ENCODE measurements around the gene SHLD2.
A peak's percentile ranks its signal among the peaks of the same experiment; 100 is the strongest.
"Not testable (repeated sequence)": the region's sequence is repeated elsewhere in the genome, so short reads cannot be mapped to it uniquely, and the experiment has no call there.

SHLD2 gene, protein sequence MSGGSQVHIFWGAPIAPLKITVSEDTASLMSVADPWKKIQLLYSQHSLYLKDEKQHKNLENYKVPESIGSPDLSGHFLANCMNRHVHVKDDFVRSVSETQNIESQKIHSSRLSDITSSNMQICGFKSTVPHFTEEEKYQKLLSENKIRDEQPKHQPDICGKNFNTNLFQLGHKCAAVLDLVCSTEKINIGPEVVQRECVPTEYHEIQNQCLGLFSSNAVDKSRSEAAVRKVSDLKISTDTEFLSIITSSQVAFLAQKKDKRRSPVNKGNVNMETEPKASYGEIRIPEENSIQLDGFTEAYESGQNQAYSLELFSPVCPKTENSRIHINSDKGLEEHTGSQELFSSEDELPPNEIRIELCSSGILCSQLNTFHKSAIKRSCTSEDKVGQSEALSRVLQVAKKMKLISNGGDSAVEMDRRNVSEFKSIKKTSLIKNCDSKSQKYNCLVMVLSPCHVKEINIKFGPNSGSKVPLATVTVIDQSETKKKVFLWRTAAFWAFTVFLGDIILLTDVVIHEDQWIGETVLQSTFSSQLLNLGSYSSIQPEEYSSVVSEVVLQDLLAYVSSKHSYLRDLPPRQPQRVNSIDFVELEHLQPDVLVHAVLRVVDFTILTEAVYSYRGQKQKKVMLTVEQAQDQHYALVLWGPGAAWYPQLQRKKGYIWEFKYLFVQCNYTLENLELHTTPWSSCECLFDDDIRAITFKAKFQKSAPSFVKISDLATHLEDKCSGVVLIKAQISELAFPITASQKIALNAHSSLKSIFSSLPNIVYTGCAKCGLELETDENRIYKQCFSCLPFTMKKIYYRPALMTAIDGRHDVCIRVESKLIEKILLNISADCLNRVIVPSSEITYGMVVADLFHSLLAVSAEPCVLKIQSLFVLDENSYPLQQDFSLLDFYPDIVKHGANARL

DNA sequence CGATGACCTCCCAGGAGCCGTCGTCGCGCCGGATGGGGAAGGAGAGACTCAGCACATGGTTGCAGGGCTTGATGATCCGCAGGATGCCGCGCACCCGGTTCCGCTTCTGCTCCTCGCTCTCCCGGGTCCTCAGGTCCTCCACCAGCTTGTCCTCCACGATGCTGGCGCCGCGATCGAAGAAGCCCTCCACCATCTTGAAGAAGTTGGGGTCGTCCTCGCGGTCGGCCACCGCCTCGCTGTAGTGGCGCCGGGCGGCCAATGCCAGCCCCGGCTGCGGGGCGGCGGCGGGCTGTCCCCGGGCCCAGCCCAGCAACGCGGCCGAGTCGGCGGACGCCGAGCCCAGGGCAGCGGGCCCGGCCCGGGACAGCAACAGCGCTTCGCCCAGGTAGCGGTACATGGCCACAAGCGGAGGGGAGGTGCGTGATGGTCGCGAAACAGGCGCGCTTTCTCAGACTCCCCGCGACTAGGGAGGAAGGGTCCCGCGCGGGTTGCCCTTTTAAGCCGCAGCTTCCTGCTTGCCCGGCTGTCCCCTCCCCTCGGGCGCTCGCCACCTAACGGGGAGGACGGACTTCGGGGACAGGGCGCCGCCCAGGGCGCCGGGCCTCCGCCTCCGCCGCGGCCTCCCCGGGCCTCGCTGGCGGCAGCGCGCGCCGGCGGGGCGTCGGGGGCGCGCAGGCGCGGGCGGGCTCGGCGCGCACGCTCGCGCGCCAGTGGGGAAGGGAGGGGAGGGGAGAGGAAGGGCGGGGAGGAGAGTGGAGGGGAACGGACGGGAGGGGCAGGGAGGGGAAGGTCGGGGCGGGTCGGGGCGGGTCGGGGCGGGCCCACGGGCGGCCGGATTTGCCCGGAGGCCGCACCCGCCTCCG is at the start of gene SHLD2, which contains the start of gene GLUD1:
TSS of gene SHLD2 (plus strand) at position 834 of the 863 bp plus-strand sequence. CDS start 56,149 bp downstream, outside the sequence.
TSS of gene GLUD1 (minus strand) at position 471 of the 863 bp plus-strand sequence. CDS start at position 397, 74 bp downstream.
- peak; percentile 64 to 73 for DNase-seq (ENCODE audit: low read depth in 2 of 2)

DNA sequence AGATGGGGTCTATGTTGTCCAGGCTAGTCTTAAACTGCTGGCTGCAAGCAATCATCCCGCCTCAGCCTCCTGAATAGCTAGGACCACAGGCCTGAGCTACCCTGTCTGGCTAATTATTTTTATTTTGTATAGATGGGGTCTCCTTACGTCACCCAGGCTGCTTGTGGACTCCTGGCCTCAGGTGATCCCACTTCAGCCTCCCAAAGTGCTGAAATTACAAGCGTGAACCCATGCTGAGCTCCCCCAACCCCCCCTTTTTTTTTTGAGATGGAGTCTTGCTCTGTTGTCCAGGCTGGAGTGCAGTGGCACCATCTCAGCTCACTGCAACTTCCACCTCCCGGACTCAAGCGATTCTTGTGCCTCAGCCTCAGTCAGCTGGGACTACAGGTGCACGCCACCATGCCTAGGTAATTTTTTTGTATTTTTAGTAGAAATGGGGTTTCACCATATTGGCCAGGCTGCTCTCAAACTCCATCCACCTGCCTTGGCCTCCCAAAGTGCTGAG is 49.5 kb upstream of the SHLD2 start:
- no peak for DNase-seq (ENCODE audit: low read depth in 2 of 2)

DNA sequence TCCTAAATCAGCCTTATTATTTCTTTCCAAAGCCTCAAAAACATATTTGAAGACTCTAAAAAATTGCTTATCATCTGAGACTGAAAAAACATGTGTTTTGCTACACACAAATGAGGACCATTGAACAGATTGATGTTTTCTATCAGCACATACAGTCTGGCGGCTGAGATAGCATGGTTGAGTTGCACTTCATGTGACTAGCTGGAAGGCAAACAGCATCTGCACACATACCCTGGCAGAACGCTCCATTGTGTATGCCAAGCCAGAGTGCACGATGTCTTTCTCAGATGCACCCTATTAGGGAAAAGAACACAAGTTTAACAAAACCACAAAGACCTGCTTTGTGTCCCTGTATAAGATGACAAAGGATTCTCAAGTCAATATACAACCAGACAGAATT is 41.9 kb upstream of the SHLD2 start:
- DNase-seq (ENCODE audit: low read depth in 2 of 2): no peak

DNA sequence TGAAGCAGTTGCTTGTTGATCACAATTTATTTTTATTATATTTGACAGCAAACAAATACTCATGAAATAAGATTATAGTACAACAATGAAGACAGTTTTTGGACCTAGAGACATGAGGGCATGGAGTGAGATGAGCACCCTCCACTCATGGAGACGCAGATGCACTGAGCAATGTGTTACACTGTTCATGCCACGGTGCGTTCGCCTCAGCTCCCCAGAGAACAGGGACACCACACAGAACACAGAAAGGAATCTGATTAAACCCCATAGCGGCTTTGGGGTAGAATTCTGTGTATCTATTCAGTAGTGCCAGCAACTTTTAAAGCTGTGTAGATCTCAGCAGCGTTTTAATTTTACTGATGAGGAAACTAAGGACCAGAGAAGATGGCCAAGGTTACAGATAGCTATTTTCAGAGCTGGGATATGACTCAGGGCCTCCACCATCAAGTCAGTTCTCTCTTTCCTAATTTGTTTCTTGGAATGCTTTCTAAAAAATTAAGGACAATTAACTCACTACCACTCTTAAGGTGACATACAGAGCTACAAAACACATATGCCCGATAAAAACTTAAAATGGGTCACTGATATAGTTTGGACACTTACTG is 41.3 kb upstream of the SHLD2 start:
- DNase-seq (ENCODE audit: low read depth in 2 of 2): no peak

DNA sequence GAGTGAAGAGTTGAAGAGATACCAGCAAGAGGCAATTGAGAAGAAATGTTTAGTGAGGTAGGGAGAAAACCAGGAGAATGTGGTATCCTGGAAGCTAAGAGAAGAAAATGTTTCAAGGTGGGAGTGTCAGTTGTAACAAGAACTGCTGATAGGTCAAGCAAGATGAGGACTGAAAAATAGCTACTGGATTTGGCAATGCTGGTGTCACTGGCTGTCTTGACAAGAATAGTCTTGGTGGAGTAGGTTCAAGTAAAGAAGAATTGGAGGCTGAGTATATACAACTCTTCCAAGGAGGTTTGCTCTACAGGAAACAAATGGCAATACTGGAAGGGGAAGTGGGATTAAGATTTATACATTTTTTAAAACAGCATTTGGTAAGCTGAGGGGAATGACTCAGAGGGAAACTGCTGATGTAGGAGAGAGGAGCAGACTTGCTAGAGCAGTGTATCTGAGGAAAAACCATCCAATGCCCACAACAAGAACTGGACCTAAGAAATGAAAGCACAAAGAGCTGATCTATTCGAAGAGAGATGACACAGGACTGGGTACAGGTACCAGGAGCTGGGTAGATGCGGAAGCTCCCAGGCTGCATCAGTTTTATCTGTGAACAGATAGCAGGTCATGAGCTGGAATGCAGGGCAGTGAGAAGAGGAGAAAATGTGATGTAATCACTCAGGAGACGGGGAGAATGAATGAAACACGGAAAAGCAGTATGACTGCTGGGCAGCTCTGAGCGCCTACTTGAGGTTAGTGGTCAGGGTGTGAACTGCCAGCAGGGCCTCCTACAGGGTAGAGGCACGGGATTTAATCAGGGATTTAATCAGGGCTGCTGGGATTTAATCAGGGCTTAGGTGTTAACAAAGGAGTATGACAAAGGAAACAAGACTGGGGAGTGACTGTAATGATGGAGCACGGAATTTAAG is 40.4 kb upstream of the SHLD2 start:
- no peak for DNase-seq (ENCODE audit: low read depth in 2 of 2)

DNA sequence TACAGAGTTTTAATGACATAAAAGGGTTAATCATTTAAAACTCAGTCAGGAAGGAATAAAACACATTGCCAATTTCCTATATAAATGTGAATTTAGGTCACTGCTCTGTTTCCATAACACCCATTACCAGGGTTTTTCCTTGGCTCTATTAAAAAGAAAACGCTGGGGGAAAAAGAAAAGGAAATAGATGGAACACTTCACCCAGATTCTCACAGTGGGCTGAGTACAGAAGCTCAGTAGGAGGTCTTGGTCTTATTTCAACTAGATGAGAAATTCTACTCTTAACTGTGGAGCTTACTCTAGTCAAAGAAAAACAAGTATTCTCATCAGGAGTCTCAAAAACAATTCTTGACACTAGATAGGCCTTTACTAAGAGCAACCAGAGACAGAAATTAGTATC is 36.8 kb upstream of the SHLD2 start:
- DNase-seq (ENCODE audit: low read depth in 2 of 2): no peak

DNA sequence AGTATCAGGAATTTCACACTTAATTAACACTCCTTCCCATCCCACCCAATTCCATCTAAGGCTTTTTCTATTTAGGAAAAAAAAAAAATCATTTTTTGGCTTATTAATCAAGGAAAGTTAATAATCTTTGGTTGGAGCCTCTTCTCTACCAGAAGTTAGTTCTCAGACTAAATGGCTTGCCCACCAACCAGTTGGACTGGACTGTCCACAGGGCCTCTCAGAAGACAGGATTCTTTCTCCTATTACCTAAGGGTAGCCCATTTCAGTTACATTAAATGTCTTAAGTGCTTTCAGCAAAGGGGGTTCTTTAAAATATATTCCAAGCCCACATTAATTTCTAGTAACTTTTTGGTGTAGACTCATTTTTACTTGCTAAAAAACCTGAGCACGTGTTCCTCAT is 35.6 kb upstream of the SHLD2 start:
- no peak for DNase-seq (ENCODE audit: low read depth in 2 of 2)

DNA sequence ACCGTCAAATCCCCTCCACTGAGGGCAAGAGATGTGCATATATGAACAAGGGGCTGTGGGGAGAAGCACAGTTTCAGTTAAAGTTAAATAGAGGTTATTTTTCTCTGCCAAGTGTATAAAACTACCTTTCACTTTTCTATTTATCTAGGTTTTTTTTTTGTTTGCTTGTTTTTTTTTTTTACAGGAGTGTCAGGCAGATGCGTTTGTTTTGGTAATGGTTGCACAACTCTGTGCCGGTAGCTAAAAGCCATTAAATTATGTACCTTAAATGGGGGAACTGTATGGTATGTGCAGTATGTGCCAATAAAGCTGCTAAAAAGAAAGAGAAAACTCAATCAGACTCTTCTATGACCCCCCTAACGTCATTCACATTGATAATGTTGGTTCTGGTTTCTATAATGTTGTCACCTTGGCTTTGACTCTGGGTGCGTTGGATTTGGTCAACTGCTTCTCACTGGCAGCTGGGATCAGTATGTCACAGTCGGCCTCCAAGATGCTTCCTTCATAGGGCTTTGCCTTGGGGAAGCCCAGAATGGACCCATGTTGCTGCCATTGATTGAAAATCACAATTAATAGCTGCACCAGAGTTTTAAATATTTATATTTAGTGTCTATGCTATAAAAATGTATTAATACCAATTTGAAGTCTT is 34.6 kb upstream of the SHLD2 start:
- no peak for DNase-seq (ENCODE audit: low read depth in 2 of 2)

DNA sequence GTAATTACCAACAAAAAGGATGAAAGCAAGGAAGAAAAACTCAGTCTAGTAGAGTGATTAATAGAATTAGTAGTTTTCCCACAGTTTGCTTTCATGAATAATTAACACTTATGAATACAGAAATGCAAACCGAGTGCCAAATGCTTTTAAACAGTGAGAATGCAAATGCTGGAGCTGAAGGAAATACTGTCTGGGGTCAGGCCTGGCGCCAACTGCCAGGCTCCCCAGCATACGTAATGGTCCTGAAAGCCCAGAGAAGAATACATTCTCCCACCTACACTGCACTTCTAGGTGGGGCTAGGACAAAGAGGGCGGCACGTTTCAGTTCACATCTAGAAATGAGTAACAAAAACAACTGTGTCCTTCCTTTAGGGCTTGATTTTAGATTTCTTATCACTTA is 30.4 kb upstream of the SHLD2 start:
- DNase-seq (ENCODE audit: low read depth in 2 of 2): no peak

DNA sequence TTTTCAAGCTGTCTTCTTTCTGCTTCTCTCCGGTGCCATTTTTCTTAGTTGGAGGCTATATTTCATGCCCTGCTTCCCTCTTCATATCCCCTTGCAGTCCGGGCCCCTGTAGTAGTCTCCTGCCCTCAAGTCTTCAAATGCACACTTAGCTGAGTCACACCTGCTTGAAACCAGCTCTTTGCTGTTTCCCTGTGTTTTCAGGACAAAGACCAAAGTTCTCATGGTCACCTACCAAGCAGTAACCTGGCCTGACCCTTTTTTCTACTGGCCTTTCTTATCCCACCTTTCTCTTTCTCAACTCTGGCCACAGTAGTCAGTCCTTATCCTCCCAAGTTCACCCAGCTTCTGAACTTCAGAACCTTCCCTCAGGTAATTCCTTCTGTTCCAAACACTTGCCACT is 28.8 kb upstream of the SHLD2 start:
- no peak for DNase-seq (ENCODE audit: low read depth in 2 of 2)

DNA sequence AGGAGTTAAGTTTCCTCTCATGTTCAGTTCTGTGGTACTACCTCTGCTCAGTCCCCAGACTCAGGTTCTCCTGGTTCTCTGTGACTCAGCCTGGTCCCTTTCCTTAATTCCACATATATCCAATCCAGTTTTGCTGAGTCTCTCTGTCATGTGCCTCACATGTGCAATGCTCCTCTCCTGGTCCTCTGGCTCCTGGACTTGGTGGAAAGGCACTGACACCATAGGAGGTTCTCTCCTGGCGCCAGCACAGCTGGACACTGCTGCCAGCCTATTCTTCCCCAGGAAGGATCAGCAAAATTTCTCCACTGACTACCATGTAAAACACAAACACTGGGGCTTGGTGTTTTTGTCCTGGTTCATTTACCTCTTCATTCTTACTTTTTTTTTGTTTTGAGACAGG is 28.1 kb upstream of the SHLD2 start:
- DNase-seq (ENCODE audit: low read depth in 2 of 2): no peak

DNA sequence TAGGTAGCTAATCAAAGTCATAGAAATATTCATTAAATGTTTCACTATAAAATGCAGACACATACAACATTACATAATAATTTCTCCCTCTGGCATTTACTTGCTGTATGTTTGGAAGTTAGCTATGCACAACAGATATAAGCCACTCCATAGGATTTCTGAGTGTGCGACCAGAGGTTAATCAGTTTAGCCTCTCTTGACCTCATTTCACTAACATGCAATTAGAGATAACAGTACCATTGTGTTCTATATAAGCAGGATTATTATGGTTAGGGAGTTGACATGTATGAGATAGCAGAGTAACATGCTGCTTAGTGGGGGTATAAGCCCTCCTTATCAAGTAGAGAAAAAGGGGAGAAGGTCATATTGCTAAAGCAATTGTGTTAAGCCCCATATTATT is 26.7 kb upstream of the SHLD2 start:
- no peak for DNase-seq (ENCODE audit: low read depth in 2 of 2)

DNA sequence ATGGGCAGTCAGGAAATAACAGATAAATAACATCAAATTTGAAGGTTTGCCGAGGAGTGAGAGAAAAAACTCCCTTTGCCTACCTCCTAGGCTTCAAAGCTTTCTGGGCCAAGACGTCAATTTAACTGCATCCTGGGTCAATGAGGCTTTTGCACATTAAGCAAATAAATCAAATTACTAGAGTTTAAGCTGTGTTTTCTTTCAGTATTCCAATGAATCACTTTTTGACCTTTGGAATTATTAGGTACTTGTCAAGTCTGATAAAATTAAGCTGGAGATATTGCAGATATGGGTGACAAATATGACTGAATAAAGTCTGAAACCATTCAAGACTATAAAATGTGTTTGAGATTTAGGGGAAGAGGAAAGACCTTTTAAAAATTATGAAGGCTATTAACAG is 22.6 kb upstream of the SHLD2 start:
- DNase-seq (ENCODE audit: low read depth in 2 of 2): no peak

DNA sequence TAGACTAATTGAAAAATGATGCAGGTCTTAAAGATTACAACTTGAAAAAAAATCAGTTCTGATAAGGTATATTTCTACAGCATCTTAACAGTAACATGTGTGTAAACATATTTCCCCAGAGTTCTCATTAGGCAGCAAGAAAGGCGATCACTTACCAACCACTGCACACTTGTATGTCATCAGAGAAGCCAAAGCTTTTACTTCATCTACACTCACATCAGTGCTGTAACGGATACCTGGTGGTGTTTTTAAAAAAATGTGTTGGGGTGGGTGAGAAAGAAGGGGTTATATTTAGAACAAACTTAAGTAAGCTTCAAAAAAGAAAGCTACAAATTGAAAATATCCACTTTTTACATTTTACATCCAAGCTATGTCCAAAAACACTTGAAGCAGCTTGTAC is 18.6 kb upstream of the SHLD2 start:
- not testable (repeated sequence) for DNase-seq (ENCODE audit: low read depth in 2 of 2)

DNA sequence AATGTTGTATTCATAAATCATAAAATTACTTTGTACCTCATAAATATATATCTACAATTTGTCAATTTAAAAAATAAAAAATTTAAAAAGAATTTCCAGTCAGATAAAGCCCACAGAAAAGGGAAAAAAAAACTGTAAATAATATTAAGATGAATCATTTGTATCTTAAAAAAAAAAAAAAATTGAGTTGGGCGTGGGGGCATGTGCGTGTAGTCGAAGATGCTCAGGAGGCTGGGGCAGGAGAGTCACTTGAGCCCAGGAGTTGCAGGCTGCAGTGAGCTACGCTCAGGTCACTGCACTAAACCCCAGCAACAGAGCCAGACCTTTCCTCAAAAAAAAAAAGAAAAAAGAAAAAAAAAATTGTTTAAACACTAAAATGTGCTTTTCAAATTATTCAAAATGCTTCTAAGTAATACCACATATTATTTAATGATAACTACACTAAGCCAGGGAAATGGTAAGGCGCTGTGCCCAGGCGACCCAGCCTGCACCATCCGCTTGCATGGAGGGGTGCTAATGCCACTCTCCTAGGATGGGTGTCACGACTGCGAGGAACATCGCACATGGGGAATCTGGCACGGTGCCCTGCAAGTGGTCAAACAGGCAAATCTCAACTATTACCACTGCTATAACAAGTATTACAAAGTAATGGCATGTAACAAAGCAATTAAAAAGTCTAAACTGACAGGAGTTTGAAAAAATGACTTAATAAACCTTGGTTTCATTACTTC is 15.7 kb upstream of the SHLD2 start:
- DNase-seq (ENCODE audit: low read depth in 2 of 2): no peak

DNA sequence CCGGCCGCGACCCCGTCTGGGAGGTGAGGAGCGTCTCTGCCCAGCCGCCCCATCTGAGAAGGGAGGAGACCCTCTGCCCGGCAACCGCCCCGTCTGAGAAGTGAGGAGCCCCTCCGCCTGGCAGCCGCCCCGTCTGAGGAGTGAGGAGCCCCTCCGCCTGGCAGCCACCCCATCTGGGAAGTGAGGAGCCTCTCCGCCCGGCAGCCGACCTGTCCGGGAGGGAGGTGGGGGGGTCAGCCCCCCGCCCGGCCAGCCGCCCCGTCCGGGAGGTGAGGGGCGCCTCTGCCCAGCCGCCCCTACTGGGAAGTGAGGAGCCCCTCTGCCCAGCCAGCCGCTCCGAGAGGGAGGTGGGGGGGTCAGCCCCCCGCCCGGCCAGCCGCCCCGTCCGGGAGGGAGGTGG is 14.4 kb upstream of the SHLD2 start:
- DNase-seq (ENCODE audit: low read depth in 2 of 2): not testable (repeated sequence)

DNA sequence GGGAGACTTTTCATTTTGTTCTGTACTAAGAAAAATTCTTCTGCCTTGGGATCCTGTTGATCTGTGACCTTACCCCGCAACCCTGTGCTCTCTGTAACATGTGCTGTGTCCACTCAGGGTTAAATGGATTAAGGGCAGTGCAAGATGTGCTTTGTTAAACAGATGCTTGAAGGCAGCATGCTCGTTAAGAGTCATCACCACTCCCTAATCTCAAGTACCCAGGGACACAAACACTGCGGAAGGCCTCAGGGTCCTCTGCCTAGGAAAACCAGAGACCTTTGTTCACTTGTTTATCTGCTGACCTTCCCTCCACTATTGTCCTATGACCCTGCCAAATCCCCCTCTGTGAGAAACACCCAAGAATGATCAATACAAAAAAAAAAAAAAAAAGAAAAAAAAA is 13.4 kb upstream of the SHLD2 start:
- not testable (repeated sequence) for DNase-seq (ENCODE audit: low read depth in 2 of 2)

DNA sequence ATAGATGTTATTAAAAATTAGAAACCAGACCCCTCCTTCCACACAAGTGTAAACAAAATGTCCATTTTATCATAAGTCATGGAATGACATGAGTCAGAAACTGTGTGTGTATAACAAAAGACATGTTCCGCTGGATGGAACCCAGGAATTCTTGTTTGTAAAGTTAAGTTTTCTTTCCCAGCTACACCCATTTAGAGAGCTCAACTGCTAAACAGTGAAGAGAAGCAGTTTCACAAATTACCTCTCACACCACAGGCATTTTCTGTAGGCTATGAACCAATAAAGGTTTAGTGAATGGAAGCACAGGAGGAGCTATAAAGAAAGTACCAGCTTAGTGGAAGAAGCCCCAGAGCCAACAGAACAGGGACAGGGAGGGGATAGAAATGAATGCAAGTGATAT is 12.8 kb upstream of the SHLD2 start:
- not testable (repeated sequence) for DNase-seq (ENCODE audit: low read depth in 2 of 2)
